NCI-H460 (cell line): ENCODE data around the gene UBE2E2. TPM values are rescaled to one million over a fixed set of nuclear protein-coding genes. Genes with fewer than 3 reads are reported as not detected.

ENCODE experiments used
- DNase-seq: peaks from one replicate; pipeline ENCODE4 v3.0.0-alpha.2; 2016; ENCODE audit warnings: low read depth; ENCODE audit errors: extremely low read depth
- total RNA-seq: library from RNA; depleted of rRNA; stranded (reverse); fragments of >200 nt; shearing (Covaris generic); gene quantifications from 2 replicates; pipeline ENCODE4 v1.2.3, GENCODE V29; 2014

The UBE2E2 gene
- total RNA-seq, 1 experiment from 2014 or later: 35.5 TPM

DNA sequence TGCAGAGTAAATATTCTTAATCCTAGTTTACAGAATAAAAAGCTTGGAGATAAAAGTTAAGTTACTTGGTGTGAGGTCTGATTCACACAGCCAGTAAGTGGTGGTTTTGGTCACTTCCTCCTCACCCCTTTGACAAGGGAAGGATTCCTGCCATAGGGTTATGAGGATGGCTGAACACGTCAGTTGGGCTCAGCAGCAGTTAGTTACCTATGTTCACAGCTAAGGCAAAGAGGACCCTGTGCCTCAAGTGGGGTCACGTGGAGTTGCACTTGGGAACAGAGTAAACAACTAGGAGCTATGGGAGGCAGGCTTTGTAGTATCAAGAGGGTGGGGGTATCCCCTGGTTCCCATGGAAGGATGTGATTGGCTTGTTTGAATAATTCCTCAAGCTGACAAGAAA is 232.2 kb downstream of the UBE2E2 start:
- no peak for DNase-seq

- DNase-seq: no peak
Measured at GRCh38 chr3:23435904-23436303, 232.8 kb downstream of the UBE2E2 start.

- DNase-seq: no peak
Measured at GRCh38 chr3:23437484-23438145, 234.5 kb downstream of the UBE2E2 start.

- DNase-seq: no peak
Measured at GRCh38 chr3:23438657-23439056, 235.5 kb downstream of the UBE2E2 start.

- DNase-seq: no peak
Measured at GRCh38 chr3:23439080-23439479, 236.0 kb downstream of the UBE2E2 start.

- no peak for DNase-seq
Measured at GRCh38 chr3:23440416-23441294, 237.5 kb downstream of the UBE2E2 start.

- DNase-seq: no peak
Measured at GRCh38 chr3:23442598-23443383, 239.7 kb downstream of the UBE2E2 start.

- DNase-seq: no peak
Measured at GRCh38 chr3:23444386-23444785, 241.3 kb downstream of the UBE2E2 start.

DNA sequence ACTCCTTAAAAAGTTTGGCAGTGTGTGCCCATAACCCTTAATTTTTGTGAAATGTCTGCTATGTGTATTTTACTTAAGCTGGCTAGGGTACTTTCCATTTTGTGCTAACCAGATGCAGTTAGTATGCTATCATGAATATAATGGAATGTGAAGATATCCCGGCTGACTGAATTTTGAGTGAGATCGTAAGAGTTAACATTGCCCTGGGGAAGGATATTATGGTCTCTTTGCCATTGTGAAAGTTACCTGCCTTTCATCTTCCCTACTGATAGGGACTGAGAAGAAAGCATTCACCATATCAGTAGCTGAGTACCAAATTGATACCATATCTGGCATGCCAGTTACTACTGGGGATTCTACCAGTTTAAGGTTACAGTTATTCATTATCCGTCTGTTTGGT is 243.2 kb downstream of the UBE2E2 start:
- DNase-seq: no peak

- no peak for DNase-seq
Measured at GRCh38 chr3:23448998-23449537, 245.9 kb downstream of the UBE2E2 start.

- no peak for DNase-seq
Measured at GRCh38 chr3:23450051-23450450, 246.9 kb downstream of the UBE2E2 start.

DNA sequence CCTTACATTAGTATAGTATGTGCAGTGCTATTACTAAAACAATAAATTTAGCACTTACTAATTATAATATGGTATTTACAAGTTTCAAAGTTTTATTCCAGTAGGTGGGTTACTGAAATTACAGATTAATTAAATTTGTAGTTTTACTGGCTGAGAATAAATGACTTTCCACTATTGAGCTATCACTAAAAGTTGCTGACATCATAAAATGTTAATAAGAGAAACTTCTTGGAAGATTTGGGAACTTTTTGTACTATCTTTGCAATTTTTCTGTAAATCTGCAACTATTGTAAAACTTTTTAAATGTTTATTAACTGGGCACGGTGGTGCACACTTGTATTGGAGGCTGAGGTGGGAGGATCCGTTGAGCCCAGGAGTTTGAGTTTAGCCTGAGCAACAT is 247.7 kb downstream of the UBE2E2 start:
- no peak for DNase-seq

- no peak for DNase-seq
Measured at GRCh38 chr3:23452408-23452807, 249.3 kb downstream of the UBE2E2 start.

DNA sequence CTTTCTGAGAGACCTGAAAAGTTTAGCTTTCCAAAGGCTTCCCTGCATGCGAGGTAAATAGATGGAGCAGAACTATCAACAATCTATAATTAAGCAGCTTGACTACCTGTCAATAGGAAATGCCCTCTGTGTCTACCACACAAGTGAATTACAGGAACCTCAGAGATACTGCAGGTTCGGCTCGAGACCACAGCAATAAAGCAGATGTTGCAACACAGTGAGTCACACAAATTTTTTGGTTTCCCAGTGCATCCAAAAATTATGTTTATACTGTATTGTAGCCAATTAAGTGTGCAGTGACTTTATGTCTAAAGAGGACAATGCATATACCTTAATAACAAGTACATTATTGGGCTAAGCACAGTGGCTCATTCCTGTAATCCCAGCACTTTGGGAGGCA is 252.0 kb downstream of the UBE2E2 start:
- no peak for DNase-seq

DNA sequence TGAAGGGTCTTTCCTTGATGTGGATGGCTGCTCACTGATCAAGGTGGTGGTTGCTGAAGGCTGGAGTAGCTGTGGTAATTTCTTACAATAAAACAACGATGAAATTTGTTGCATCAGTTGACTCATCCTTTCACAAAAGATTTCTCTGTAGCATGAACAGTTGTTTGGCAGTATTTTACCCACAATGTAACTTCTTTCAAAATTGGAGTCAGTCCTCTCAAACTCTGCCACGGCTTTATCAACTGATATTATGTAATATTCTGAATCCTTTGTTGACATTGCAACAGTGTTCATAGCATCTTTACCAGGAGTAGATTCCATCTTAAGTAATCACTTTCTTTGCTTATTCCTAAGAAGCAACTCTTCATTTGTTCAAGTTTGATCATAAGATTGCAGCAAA is 252.6 kb downstream of the UBE2E2 start:
- no peak for DNase-seq

GRCh38 chr3:23457697-23458096 is 254.6 kb downstream of the UBE2E2 start:
- DNase-seq: no peak

GRCh38 chr3:23459465-23459864 is 256.3 kb downstream of the UBE2E2 start:
- no peak for DNase-seq

GRCh38 chr3:23459889-23460546 is 256.9 kb downstream of the UBE2E2 start:
- no peak for DNase-seq

DNA sequence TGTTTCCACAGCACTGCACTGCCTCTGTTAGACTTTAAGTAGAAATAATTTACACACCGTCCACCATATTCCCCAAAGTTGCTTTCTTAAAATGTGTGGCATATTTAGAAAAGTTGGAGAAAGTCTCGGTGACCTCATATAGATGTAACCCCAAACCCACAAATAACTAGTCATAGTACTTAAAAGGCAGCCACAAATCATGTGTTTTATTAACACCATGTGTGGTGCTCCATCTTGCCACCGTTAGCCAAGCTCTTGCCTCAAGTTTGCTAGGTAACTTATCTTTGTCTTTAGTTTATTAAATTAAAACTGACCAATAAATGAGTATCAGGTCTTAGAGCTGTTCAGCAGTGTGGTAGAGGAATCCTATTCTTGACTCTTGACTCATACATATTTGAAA is 257.9 kb downstream of the UBE2E2 start:
- DNase-seq: no peak

DNA sequence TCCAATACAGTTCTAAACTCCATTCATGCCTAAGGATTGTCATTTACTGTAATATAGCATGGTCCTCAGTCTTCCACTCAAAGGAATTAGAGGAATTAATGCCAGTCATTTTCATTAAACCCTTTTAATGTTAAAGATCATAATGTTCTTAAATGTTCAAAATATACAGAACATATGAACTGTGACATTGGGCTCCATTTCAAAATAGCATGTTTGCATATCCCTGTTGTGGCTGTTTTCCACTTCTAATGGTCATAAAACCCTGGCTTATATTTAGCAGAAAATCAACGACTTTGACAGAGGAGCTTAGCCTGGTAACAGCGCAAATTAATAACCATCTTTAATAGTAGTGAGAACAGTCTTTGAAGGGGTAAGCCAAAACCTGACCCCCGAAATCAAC is 260.7 kb downstream of the UBE2E2 start:
- no peak for DNase-seq

GRCh38 chr3:23465569-23465968 is 262.4 kb downstream of the UBE2E2 start:
- DNase-seq: no peak
